NK-92 (cell line): ENCODE measurements around the gene DBX2.
"Not testable (repeated sequence)": the region's sequence is repeated elsewhere in the genome, so short reads cannot be mapped to it uniquely, and the experiment has no call there.

Experiments used
- DNase-seq: peaks from one replicate; lab custom pipeline; 2025; ENCODE audit not compliant: unreplicated experiment; lab: John Stamatoyannopoulos, UW

Gene DBX2

GRCh38 chr12:45050751-45051571 lies at the start of gene DBX2:
Gene DBX2, minus strand, starts transcription at chr12:45051099. Its CDS starts 172 bp downstream, at chr12:45050927.
- no peak for DNase-seq

GRCh38 chr12:45098766-45099165 lies 47.9 kb upstream of the DBX2 start:
- no peak for DNase-seq

- not testable (repeated sequence) for DNase-seq
Measured at GRCh38 chr12:45095417-45095816, 44.5 kb upstream of the DBX2 start.

- no peak for DNase-seq
Measured at GRCh38 chr12:45093051-45093450, 42.2 kb upstream of the DBX2 start.

GRCh38 chr12:45089411-45090075 lies 38.6 kb upstream of the DBX2 start:
- DNase-seq: no peak

GRCh38 chr12:45088608-45089007 lies 37.7 kb upstream of the DBX2 start:
- no peak for DNase-seq

- DNase-seq: not testable (repeated sequence)
Measured at GRCh38 chr12:45084248-45084647, 33.3 kb upstream of the DBX2 start.

GRCh38 chr12:45077251-45077650 lies 26.4 kb upstream of the DBX2 start:
- DNase-seq: no peak

- DNase-seq: no peak
Measured at GRCh38 chr12:45076417-45077026, 25.6 kb upstream of the DBX2 start.

GRCh38 chr12:45075587-45076282 lies 24.8 kb upstream of the DBX2 start:
- DNase-seq: no peak

- DNase-seq: no peak
Measured at GRCh38 chr12:45065125-45065626, 14.3 kb upstream of the DBX2 start.

- DNase-seq: no peak
Measured at GRCh38 chr12:45060976-45061375, 10.1 kb upstream of the DBX2 start.

GRCh38 chr12:45051572-45052125 lies 750 bp upstream of the DBX2 start:
- DNase-seq: no peak

- no peak for DNase-seq
Measured at GRCh38 chr12:45049912-45050750, 768 bp downstream of the DBX2 start.

- DNase-seq: no peak
Measured at GRCh38 chr12:45042599-45042998, 8.3 kb downstream of the DBX2 start.

- no peak for DNase-seq
Measured at GRCh38 chr12:45040977-45041376, 9.9 kb downstream of the DBX2 start.

GRCh38 chr12:45039757-45040156 lies 11.1 kb downstream of the DBX2 start:
- DNase-seq: no peak

GRCh38 chr12:45034861-45035265 lies 16.0 kb downstream of the DBX2 start:
- DNase-seq: no peak

GRCh38 chr12:45017916-45018315 lies 33.0 kb downstream of the DBX2 start:
- no peak for DNase-seq

- no peak for DNase-seq
Measured at GRCh38 chr12:45014396-45014795, 36.5 kb downstream of the DBX2 start.
